Measurements from ENCODE around the gene ADCK1.

ADCK1 gene

GRCh38 chr14:77920312-77920711, 120.4 kb downstream of the ADCK1 start:
- H3K4me3 ChIP-seq (ENCODE audit: low read depth in 1 of 5, low read length in 5 of 5), result no peak overlapping the region

GRCh38 chr14:77921818-77922217, 121.9 kb downstream of the ADCK1 start:
- H3K9ac ChIP-seq (ENCODE audit: low read length in 5 of 5), result no peak overlapping the region
- H3K27me3 ChIP-seq (ENCODE audit: control insufficient read depth in 5 of 5, insufficient read depth in 4 of 5, low read length in 5 of 5), result no peaks in the 10 kb centered on the region
- peaks cover 0 to 9% (median 0%) of the 10 kb centered on the region in 5 donors for H3K4me1 ChIP-seq (ENCODE audit: control insufficient read depth in 5 of 5, insufficient read depth in 5 of 5, low read length in 5 of 5)
- peaks cover 0 to 25% (median 10%) of the 10 kb centered on the region in 5 donors for H3K36me3 ChIP-seq (ENCODE audit: control insufficient read depth in 5 of 5, insufficient read depth in 5 of 5, low read length in 5 of 5)
- no peak overlapping the region for H3K4me3 ChIP-seq (ENCODE audit: low read depth in 1 of 5, low read length in 5 of 5)
- H3K27ac ChIP-seq (ENCODE audit: low read depth, low read length), result no peak overlapping the region
- H3K9me3 ChIP-seq (ENCODE audit: control insufficient read depth in 5 of 5, low read length in 5 of 5), result no peaks in the 10 kb centered on the region

More at GRCh38 chr14:77920312-77920711, 120.4 kb downstream of the ADCK1 start:
- Histone ChIP-seq H3K9me3 (ENCODE audit: control insufficient read depth in 5 of 5, low read length in 5 of 5) (no peaks in the 10 kb centered on the region), H3K36me3 (ENCODE audit: control insufficient read depth in 5 of 5, insufficient read depth in 5 of 5, low read length in 5 of 5) (peaks cover 0 to 11% (median 6%) of the 10 kb centered on the region in 5 donors), H3K9ac (ENCODE audit: low read length in 5 of 5) (no peak overlapping the region), H3K27me3 (ENCODE audit: control insufficient read depth in 5 of 5, insufficient read depth in 4 of 5, low read length in 5 of 5) (no peaks in the 10 kb centered on the region), H3K4me1 (ENCODE audit: control insufficient read depth in 5 of 5, insufficient read depth in 5 of 5, low read length in 5 of 5) (peaks cover 0 to 5% (median 0%) of the 10 kb centered on the region in 5 donors), H3K27ac (ENCODE audit: low read depth, low read length) (no peak overlapping the region)

GRCh38 chr14:77923131-77923936, 123.4 kb downstream of the ADCK1 start:
- Histone ChIP-seq H3K4me3 (ENCODE audit: low read depth in 1 of 5, low read length in 5 of 5) (no peak overlapping the region), H3K27me3 (ENCODE audit: control insufficient read depth in 5 of 5, insufficient read depth in 4 of 5, low read length in 5 of 5) (no peaks in the 10 kb centered on the region), H3K9ac (ENCODE audit: low read length in 5 of 5) (no peak overlapping the region), H3K9me3 (ENCODE audit: control insufficient read depth in 5 of 5, low read length in 5 of 5) (no peaks in the 10 kb centered on the region), H3K27ac (ENCODE audit: low read depth, low read length) (no peak overlapping the region), H3K36me3 (ENCODE audit: control insufficient read depth in 5 of 5, insufficient read depth in 5 of 5, low read length in 5 of 5) (peaks cover 0 to 35% (median 16%) of the 10 kb centered on the region in 5 donors), H3K4me1 (ENCODE audit: control insufficient read depth in 5 of 5, insufficient read depth in 5 of 5, low read length in 5 of 5) (peaks cover 0 to 7% (median 0%) of the 10 kb centered on the region in 5 donors)

GRCh38 chr14:77924141-77924948, 124.4 kb downstream of the ADCK1 start:
- no peak overlapping the region for H3K27ac ChIP-seq (ENCODE audit: low read depth, low read length)
- peaks cover 0 to 35% (median 16%) of the 10 kb centered on the region in 5 donors for H3K36me3 ChIP-seq (ENCODE audit: control insufficient read depth in 5 of 5, insufficient read depth in 5 of 5, low read length in 5 of 5)
- H3K4me3 ChIP-seq (ENCODE audit: low read depth in 1 of 5, low read length in 5 of 5), result no peak overlapping the region
- H3K9me3 ChIP-seq (ENCODE audit: control insufficient read depth in 5 of 5, low read length in 5 of 5), result no peaks in the 10 kb centered on the region
- no peak overlapping the region for H3K9ac ChIP-seq (ENCODE audit: low read length in 5 of 5)
- H3K4me1 ChIP-seq (ENCODE audit: control insufficient read depth in 5 of 5, insufficient read depth in 5 of 5, low read length in 5 of 5), result peaks cover 0 to 4% (median 0%) of the 10 kb centered on the region in 5 donors
- H3K27me3 ChIP-seq (ENCODE audit: control insufficient read depth in 5 of 5, insufficient read depth in 4 of 5, low read length in 5 of 5), result no peaks in the 10 kb centered on the region

GRCh38 chr14:77926942-77927341, 127.0 kb downstream of the ADCK1 start:
- no peak overlapping the region for H3K27ac ChIP-seq (ENCODE audit: low read depth, low read length)
- no peaks in the 10 kb centered on the region for H3K27me3 ChIP-seq (ENCODE audit: control insufficient read depth in 5 of 5, insufficient read depth in 4 of 5, low read length in 5 of 5)
- H3K9ac ChIP-seq (ENCODE audit: low read length in 5 of 5), result no peak overlapping the region
- H3K4me1 ChIP-seq (ENCODE audit: control insufficient read depth in 5 of 5, insufficient read depth in 5 of 5, low read length in 5 of 5), result peaks cover 0 to 4% (median 0%) of the 10 kb centered on the region in 5 donors
- H3K4me3 ChIP-seq (ENCODE audit: low read depth in 1 of 5, low read length in 5 of 5), result no peak overlapping the region
- no peaks in the 10 kb centered on the region for H3K9me3 ChIP-seq (ENCODE audit: control insufficient read depth in 5 of 5, low read length in 5 of 5)
- H3K36me3 ChIP-seq (ENCODE audit: control insufficient read depth in 5 of 5, insufficient read depth in 5 of 5, low read length in 5 of 5), result peaks cover 0 to 49% (median 22%) of the 10 kb centered on the region in 5 donors

GRCh38 chr14:77931441-77931840, 131.5 kb downstream of the ADCK1 start:
- Histone ChIP-seq H3K27ac (ENCODE audit: low read depth, low read length) (no peak overlapping the region), H3K4me1 (ENCODE audit: control insufficient read depth in 5 of 5, insufficient read depth in 5 of 5, low read length in 5 of 5) (no peaks in the 10 kb centered on the region), H3K9ac (ENCODE audit: low read length in 5 of 5) (no peak overlapping the region), H3K36me3 (ENCODE audit: control insufficient read depth in 5 of 5, insufficient read depth in 5 of 5, low read length in 5 of 5) (peaks cover 2 to 71% (median 36%) of the 10 kb centered on the region in 5 donors), H3K27me3 (ENCODE audit: control insufficient read depth in 5 of 5, insufficient read depth in 4 of 5, low read length in 5 of 5) (no peaks in the 10 kb centered on the region), H3K9me3 (ENCODE audit: control insufficient read depth in 5 of 5, low read length in 5 of 5) (peaks cover 0 to 8% (median 8%) of the 10 kb centered on the region in 5 donors), H3K4me3 (ENCODE audit: low read depth in 1 of 5, low read length in 5 of 5) (no peak overlapping the region)

GRCh38 chr14:77936138-77936639, 136.3 kb downstream of the ADCK1 start:
- Histone ChIP-seq H3K9me3 (ENCODE audit: control insufficient read depth in 5 of 5, low read length in 5 of 5) (peaks cover 0 to 18% (median 8%) of the 10 kb centered on the region in 5 donors), H3K27ac (ENCODE audit: low read depth, low read length) (no peak overlapping the region), H3K4me3 (ENCODE audit: low read depth in 1 of 5, low read length in 5 of 5) (no peak overlapping the region), H3K27me3 (ENCODE audit: control insufficient read depth in 5 of 5, insufficient read depth in 4 of 5, low read length in 5 of 5) (no peaks in the 10 kb centered on the region), H3K4me1 (ENCODE audit: control insufficient read depth in 5 of 5, insufficient read depth in 5 of 5, low read length in 5 of 5) (no peaks in the 10 kb centered on the region), H3K36me3 (ENCODE audit: control insufficient read depth in 5 of 5, insufficient read depth in 5 of 5, low read length in 5 of 5) (peaks cover 2 to 49% (median 29%) of the 10 kb centered on the region in 5 donors), H3K9ac (ENCODE audit: low read length in 5 of 5) (no peak overlapping the region)

- H3K36me3 ChIP-seq (ENCODE audit: control insufficient read depth in 5 of 5, insufficient read depth in 5 of 5, low read length in 5 of 5), result no peaks in the 10 kb centered on the region
- no peak overlapping the region for H3K27ac ChIP-seq (ENCODE audit: low read depth, low read length)
Observed at GRCh38 chr14:77947372-77947771, 147.5 kb downstream of the ADCK1 start.

GRCh38 chr14:77950371-77951063, 150.6 kb downstream of the ADCK1 start:
- no peak overlapping the region for H3K9ac ChIP-seq (ENCODE audit: low read length in 5 of 5)
- H3K36me3 ChIP-seq (ENCODE audit: control insufficient read depth in 5 of 5, insufficient read depth in 5 of 5, low read length in 5 of 5), result no peaks in the 10 kb centered on the region
- no peaks in the 10 kb centered on the region for H3K27me3 ChIP-seq (ENCODE audit: control insufficient read depth in 5 of 5, insufficient read depth in 4 of 5, low read length in 5 of 5)
- no peak overlapping the region for H3K27ac ChIP-seq (ENCODE audit: low read depth, low read length)
- peaks cover 0 to 6% (median 3%) of the 10 kb centered on the region in 5 donors for H3K9me3 ChIP-seq (ENCODE audit: control insufficient read depth in 5 of 5, low read length in 5 of 5)
- no peaks in the 10 kb centered on the region for H3K4me1 ChIP-seq (ENCODE audit: control insufficient read depth in 5 of 5, insufficient read depth in 5 of 5, low read length in 5 of 5)
- no peak overlapping the region for H3K4me3 ChIP-seq (ENCODE audit: low read depth in 1 of 5, low read length in 5 of 5)

More at GRCh38 chr14:77947372-77947771, 147.5 kb downstream of the ADCK1 start:
- Histone ChIP-seq H3K4me1 (ENCODE audit: control insufficient read depth in 5 of 5, insufficient read depth in 5 of 5, low read length in 5 of 5) (no peaks in the 10 kb centered on the region), H3K27me3 (ENCODE audit: control insufficient read depth in 5 of 5, insufficient read depth in 4 of 5, low read length in 5 of 5) (no peaks in the 10 kb centered on the region), H3K9me3 (ENCODE audit: control insufficient read depth in 5 of 5, low read length in 5 of 5) (peaks cover 0 to 12% (median 6%) of the 10 kb centered on the region in 5 donors), H3K4me3 (ENCODE audit: low read depth in 1 of 5, low read length in 5 of 5) (no peak overlapping the region), H3K9ac (ENCODE audit: low read length in 5 of 5) (no peak overlapping the region)
